ENCODE results near the gene ATG9A. TPM values are rescaled to one million over a fixed set of nuclear protein-coding genes. Genes with fewer than 3 reads are reported as not detected.

ATG9A gene
- total RNA-seq, 1 experiment from 2014 or later: 46.4 TPM

GRCh38 chr2:219253753-219254589 lies 24.5 kb upstream of the ATG9A start, which contains the start of gene TUBA4A:
TUBA4A (minus strand) TSS chr2:219253918; CDS start chr2:219253858, 60 bp downstream.
- peak; percentile 91 for DNase-seq
- H3K79me2 ChIP-seq (ENCODE audit: insufficient read depth, low read length): no peaks in the 10 kb centered on the region
- H3K4me1 Mint-ChIP-seq: peaks cover 26 to 32% of the 10 kb centered on the region in 2 experiments

More at GRCh38 chr2:219253753-219254589, 24.5 kb upstream of the ATG9A start, which contains the start of gene TUBA4A:
- no peaks in the 10 kb centered on the region for H3K9me3 ChIP-seq (ENCODE audit: control insufficient read depth, low read depth, low read length)
- H3K4ac ChIP-seq (ENCODE audit: low read depth, low read length): no peak within 1 kb of the TSS
- no peak within 1 kb of the TSS for H2AK5ac ChIP-seq (ENCODE audit: insufficient read length, low read length)
- H3K23ac ChIP-seq (ENCODE audit: insufficient read length, low read depth, low read length): no peak within 1 kb of the TSS
- Mint-ChIP-seq H3K4me3 (peak within 1 kb of the TSS; percentile 69 to 88), H3K27me3 (ENCODE audit: low read depth) (peaks cover 77% of the 10 kb centered on the region), H3K27ac (no peak within 1 kb of the TSS), H3K9me3 (peaks cover 0 to 2% of the 10 kb centered on the region in 2 experiments; a peak in 3 of 5 replicates), H3K36me3 (ENCODE audit: insufficient read depth in 1 of 3, low read depth in 3 of 3) (peaks cover 9 to 18% (median 11%) of the 10 kb centered on the region in 3 experiments; a peak in 5 of 7 replicates)
- WGBS (ENCODE audit: extremely low coverage, insufficient read length, low lambda C conversion rate): no CpG with 5 or more reads among the region's 76 CpGs
- H3K9ac ChIP-seq (ENCODE audit: extremely low read depth, insufficient read length, low read length): no peak within 1 kb of the TSS
- H2BK12ac ChIP-seq (ENCODE audit: insufficient read length, low read depth, low read length): no peak within 1 kb of the TSS
- H3K56ac ChIP-seq (ENCODE audit: insufficient read length, low read depth, low read length): no peak within 1 kb of the TSS
- H4K20me1 ChIP-seq (ENCODE audit: control insufficient read depth, insufficient read depth, insufficient read length): no peaks in the 10 kb centered on the region
- no peaks in the 10 kb centered on the region for H3K79me1 ChIP-seq (ENCODE audit: insufficient read depth, low read depth, low read length, poor library complexity, severe bottlenecking)
- 0 out of 2 replicates have a peak within 1 kb of the TSS, but pooled peaks have one; percentile 42 for H3K14ac ChIP-seq (ENCODE audit: insufficient read depth, low read length)
- no peak within 1 kb of the TSS for H2BK15ac ChIP-seq (ENCODE audit: low read depth, low read length)
- no peak within 1 kb of the TSS for H4K91ac ChIP-seq (ENCODE audit: insufficient read length, low read depth, low read length)
- H3T11ph ChIP-seq (ENCODE audit: low read length): no peak within 1 kb of the TSS
- H3K18ac ChIP-seq (ENCODE audit: insufficient read length, low read depth, low read length): peak within 1 kb of the TSS; percentile 39
- no peak within 1 kb of the TSS for H2AFZ ChIP-seq (ENCODE audit: low read length)
- H2BK5ac ChIP-seq (ENCODE audit: insufficient read length, low read length): no peak within 1 kb of the TSS
- no peak within 1 kb of the TSS for H4K5ac ChIP-seq (ENCODE audit: insufficient read length, low read depth, low read length)
- H3K27me3 ChIP-seq (ENCODE audit: insufficient read depth, low read length): peaks cover 21% of the 10 kb centered on the region
- H2BK20ac ChIP-seq (ENCODE audit: low read depth, low read length, poor library complexity, severe bottlenecking): no peak within 1 kb of the TSS
- peaks cover 3% of the 10 kb centered on the region; the same call in 1 of the 2 replicates for H3K4me1 ChIP-seq (ENCODE audit: insufficient read depth, low read length)
- no peak within 1 kb of the TSS for H4K8ac ChIP-seq (replicated peaks; ENCODE audit: insufficient read length, low read depth, low read length)
- peak within 1 kb of the TSS; percentile 72 for H3K4me2 ChIP-seq (ENCODE audit: insufficient read depth, insufficient read length, low read length)
- no peak within 1 kb of the TSS for H2BK120ac ChIP-seq (ENCODE audit: low read depth, low read length, poor library complexity, severe bottlenecking)
- H3K23me2 ChIP-seq (ENCODE audit: insufficient read length, low read depth, low read length, poor library complexity, severe bottlenecking): peaks cover 22% of the 10 kb centered on the region
- H3K27ac ChIP-seq (ENCODE audit: insufficient read length, low read depth, low read length): no peak within 1 kb of the TSS
- TF ChIP-seq CTCF (conservative IDR thresholded peaks at IDR 0.05): 0 out of 3 replicates have a peak, but pooled peaks have one; percentile 12

Data from H9 (cell line).